Calu3 (cell line): ENCODE measurements around the gene PRMT9. TPM values are rescaled to one million over a fixed set of nuclear protein-coding genes. Genes with fewer than 3 reads are reported as not detected.

Experiments
- BruUV-seq: library from RNA; stranded (reverse); fragments of 400-500 nt; replicated peaks from 2 replicates; lab custom pipeline; 2021; lab: Mats Ljungman, UMichigan
- CTCF ChIA-PET: fragments of 300-600 bp; sonication (Branson Sonifier 250); formaldehyde crosslinking; loops from one replicate; lab custom pipeline; 2022; ENCODE audit warnings: antibody characterized with exemption; lab: Charles Lee
- DNase-seq: peaks from one replicate; pipeline ENCODE4 v3.0.0; 2022
- H3K27ac Mint-ChIP-seq: one replicate; pipeline ENCODE4 v1.8.0; 2022; ENCODE audit warnings: mixed read lengths; ENCODE audit not compliant: unreplicated experiment
- H3K27me3 Mint-ChIP-seq: one replicate; pipeline ENCODE4 v1.8.0; 2022; ENCODE audit warnings: mixed read lengths; ENCODE audit not compliant: unreplicated experiment
- H3K36me3 Mint-ChIP-seq: one replicate; pipeline ENCODE4 v1.8.0; 2022; ENCODE audit warnings: mild to moderate bottlenecking, moderate library complexity, mixed read lengths; ENCODE audit not compliant: insufficient read depth, unreplicated experiment
- H3K4me1 Mint-ChIP-seq: one replicate; pipeline ENCODE4 v1.8.0; 2022; ENCODE audit warnings: mild to moderate bottlenecking, low read depth, mixed read lengths; ENCODE audit not compliant: unreplicated experiment
- H3K4me3 Mint-ChIP-seq: one replicate; pipeline ENCODE4 v1.8.0; 2022; ENCODE audit warnings: mild to moderate bottlenecking, low read depth, moderate library complexity, mixed read lengths; ENCODE audit not compliant: unreplicated experiment
- H3K9me3 Mint-ChIP-seq: one replicate; pipeline ENCODE4 v1.8.0; 2022; ENCODE audit warnings: low read depth, mixed read lengths; ENCODE audit not compliant: unreplicated experiment
- CTCF ChIP-seq: fragments of 200-600 bp; IDR thresholded peaks from one replicate; pipeline ENCODE4 v1.8.0; 2022; ENCODE audit warnings: antibody characterized with exemption; ENCODE audit not compliant: unreplicated experiment
- intact Hi-C: fragments of 100-400 bp; cut with micrococcal nuclease; formaldehyde crosslinking; loops from one replicate; pipeline ENCODE4 v1.10.0; 2022; ENCODE audit not compliant: unreplicated experiment
- total RNA-seq: library from RNA; stranded (reverse); gene quantifications from 2 replicates; pipeline ENCODE4 v1.2.3, GENCODE V29; 2022

The PRMT9 gene
- total RNA-seq, 1 experiment from 2014 or later = 7.3 TPM

DNA sequence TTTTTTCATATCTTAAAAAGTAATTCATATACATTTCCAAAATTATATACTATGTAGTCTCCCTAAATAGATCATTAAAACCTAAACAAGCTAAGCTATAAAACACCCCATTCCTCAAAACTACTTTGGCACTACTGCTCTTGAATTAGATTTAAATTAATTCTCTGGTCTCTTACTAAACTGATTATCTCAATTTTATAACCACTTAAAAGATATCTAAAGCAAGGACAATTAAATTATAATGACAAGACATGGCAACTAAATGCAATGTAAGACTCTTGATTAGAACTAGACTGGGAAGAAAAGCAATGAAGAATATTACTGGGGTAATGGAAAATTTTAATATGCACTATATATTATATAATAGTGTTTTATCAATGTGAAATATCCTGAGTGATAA, 38.9 kb downstream of the PRMT9 start:
- DNase-seq = no peak
- Mint-ChIP-seq H3K36me3 (no peaks in the 10 kb centered on the region), H3K4me1 (no peaks in the 10 kb centered on the region), H3K27me3 (no peaks in the 10 kb centered on the region), H3K4me3 (no peak overlapping the region), H3K27ac (no peak overlapping the region), H3K9me3 (peaks cover 5% of the 10 kb centered on the region)
- CTCF ChIA-PET = no interaction called here
- intact Hi-C loops = no loop called here
- TF ChIP-seq CTCF = no peak
- BruUV-seq = no TSS peak

GRCh38 chr4:147644471-147644870, 39.5 kb downstream of the PRMT9 start:
- CTCF ChIA-PET = no interaction called here
- no peak overlapping the region for H3K27ac Mint-ChIP-seq
- BruUV-seq = no TSS peak

GRCh38 chr4:147643616-147644015, 40.3 kb downstream of the PRMT9 start:
- intact Hi-C loops = no loop called here
- TF ChIP-seq CTCF = no peak
- Mint-ChIP-seq H3K27ac (no peak overlapping the region), H3K27me3 (no peaks in the 10 kb centered on the region), H3K4me1 (no peaks in the 10 kb centered on the region), H3K9me3 (peaks cover 5% of the 10 kb centered on the region), H3K4me3 (no peak overlapping the region), H3K36me3 (no peaks in the 10 kb centered on the region)
- no TSS peak for BruUV-seq
- CTCF ChIA-PET = no interaction called here
- no peak for DNase-seq

More at GRCh38 chr4:147644471-147644870, 39.5 kb downstream of the PRMT9 start:
- intact Hi-C loops = no loop called here
- DNase-seq = no peak
- Mint-ChIP-seq H3K9me3 (peaks cover 5% of the 10 kb centered on the region), H3K4me3 (no peak overlapping the region), H3K36me3 (no peaks in the 10 kb centered on the region), H3K4me1 (no peaks in the 10 kb centered on the region), H3K27me3 (no peaks in the 10 kb centered on the region)
- no peak for TF ChIP-seq CTCF

- CTCF ChIA-PET = no interaction called here
- no peak for TF ChIP-seq CTCF
- intact Hi-C loops = no loop called here
- H3K4me3 Mint-ChIP-seq = no peak overlapping the region
- no peak for DNase-seq
- no peaks in the 10 kb centered on the region for H3K27me3 Mint-ChIP-seq
- peaks cover 8% of the 10 kb centered on the region for H3K36me3 Mint-ChIP-seq
- H3K4me1 Mint-ChIP-seq = no peaks in the 10 kb centered on the region
- H3K27ac Mint-ChIP-seq = peak overlapping the region; percentile 34
- peaks cover 3% of the 10 kb centered on the region for H3K9me3 Mint-ChIP-seq
- BruUV-seq = no TSS peak
Measured at GRCh38 chr4:147640331-147640730, 43.6 kb downstream of the PRMT9 start.

DNA sequence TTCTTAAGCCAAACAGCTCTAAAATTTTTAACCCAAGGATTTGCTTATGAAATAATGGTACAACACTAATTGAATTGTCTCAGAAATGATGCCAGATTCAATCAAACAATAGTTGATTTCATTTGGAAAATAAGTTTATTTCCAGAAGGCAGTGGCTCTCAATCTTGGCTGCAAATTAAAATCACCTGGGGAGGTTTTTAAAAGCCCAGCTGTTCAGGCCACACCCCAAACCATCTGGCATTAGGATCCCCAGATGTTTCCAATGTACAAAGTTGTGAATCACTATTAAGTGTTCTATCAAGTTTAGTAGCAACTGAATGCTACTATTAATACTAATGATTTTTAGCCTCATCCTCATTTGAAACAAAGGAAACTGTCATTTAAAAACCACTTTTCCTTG, 44.6 kb downstream of the PRMT9 start:
- intact Hi-C loops = no loop called here
- DNase-seq = no peak
- H3K4me3 Mint-ChIP-seq = no peak overlapping the region
- CTCF ChIA-PET = no interaction called here
- TF ChIP-seq CTCF = no peak
- BruUV-seq = no TSS peak
- H3K4me1 Mint-ChIP-seq = no peaks in the 10 kb centered on the region
- H3K9me3 Mint-ChIP-seq = peaks cover 3% of the 10 kb centered on the region
- H3K27me3 Mint-ChIP-seq = no peaks in the 10 kb centered on the region
- no peak overlapping the region for H3K27ac Mint-ChIP-seq
- peaks cover 8% of the 10 kb centered on the region for H3K36me3 Mint-ChIP-seq
